Kidney (tissue), 14 donors: ENCODE data around the gene MAP3K7CL. TPM values are rescaled to one million over a fixed set of nuclear protein-coding genes. Genes with fewer than 3 reads are reported as not detected.

ENCODE experiments used
- DNase-seq, 5 donors: peaks; one replicate each; pipeline ENCODE4 v3.0.0-alpha.2; 2013 to 2020
- FAIRE-seq: peaks from 2 replicates; lab custom pipeline; 2012; peaks lifted over from hg19 to GRCh38; lab: Jason Lieb, UNC
- H3K27ac ChIP-seq, 2 donors: one replicate each; pipeline ENCODE4 v1.7.0; 2013; ENCODE audit warnings: low read depth in 2 of 2, low read length in 2 of 2, inconsistent platforms in 1 of 2
- H3K27me3 ChIP-seq: one replicate; pipeline ENCODE4 v1.7.1; 2013; ENCODE audit warnings: low read length, inconsistent platforms; ENCODE audit not compliant: control insufficient read depth, insufficient read depth
- H3K36me3 ChIP-seq, 3 donors: one replicate each; pipeline versions ENCODE4 v1.7.0 to v1.7.1; 2013; ENCODE audit warnings: low read length in 3 of 3, control low read depth in 1 of 3, inconsistent platforms in 1 of 3; ENCODE audit not compliant: insufficient read depth in 3 of 3, control insufficient read depth in 2 of 3
- H3K4me1 ChIP-seq, 3 donors: one replicate each; pipeline versions ENCODE4 v1.7.0 to v1.7.1; 2013; ENCODE audit warnings: low read length in 3 of 3, inconsistent platforms in 1 of 3, low read depth in 1 of 3; ENCODE audit not compliant: control insufficient read depth in 2 of 3, insufficient read depth in 2 of 3
- H3K4me3 ChIP-seq, 3 donors: one replicate each; pipeline versions ENCODE4 v1.7.0 to v1.8.1; 2013; ENCODE audit warnings: low read length in 3 of 3, control low read depth in 1 of 3, inconsistent platforms in 1 of 3
- H3K9ac ChIP-seq, 3 donors: one replicate each; pipeline versions ENCODE4 v1.7.0 to v1.7.1; 2013; ENCODE audit warnings: low read length in 3 of 3, control low read depth in 1 of 3, inconsistent platforms in 1 of 3
- H3K9me3 ChIP-seq, 3 donors: one replicate each; pipeline versions ENCODE4 v1.7.0 to v1.7.1; 2013; ENCODE audit warnings: low read length in 3 of 3, control low read depth in 1 of 3, inconsistent platforms in 1 of 3; ENCODE audit not compliant: control insufficient read depth in 2 of 3, insufficient read depth in 1 of 3
- CTCF ChIP-seq: IDR thresholded peaks from 3 replicates; pipeline ENCODE4 v1.5.1; 2012; ENCODE audit warnings: mild to moderate bottlenecking, moderate library complexity, borderline replicate concordance; ENCODE audit not compliant: insufficient read depth; ENCODE audit errors: extremely low read depth
- intact Hi-C: fragments of 100-400 bp; cut with DNase I; formaldehyde crosslinking; loops from one replicate; pipeline ENCODE4 v1.11.1; 2022
- polyA plus RNA-seq: library from polyadenylated mRNA; stranded (reverse); fragments of 350-450 nt; fragmentation: Illumina TruSeq; extraction: RNeasy Lipid Tissue Mini Kit (QIAGEN cat#74804); gene quantifications from one replicate; pipeline ENCODE4 v1.2.3, GENCODE V29; 2014; ENCODE audit warnings: low read depth, low replicate concordance; ENCODE audit not compliant: insufficient read depth
- total RNA-seq: library from RNA; stranded (reverse); fragmentation: NEBNext Ultra II Directional; extraction: Animal tissue kit (Norgen Biotek cat#: 25700); gene quantifications from one replicate; pipeline ENCODE4 v1.2.1, GENCODE V29; 2021
- donor health status: control.
- donor health status: control.
- donor health status: control.
- donor health status: control.
- donor health status: control.
- donor health status: DM: yes; HTN: yes; CAD: no.
- donor health status: Normal renal cell carcinoma (clear cell type).

MAP3K7CL gene
- total and polyA plus RNA-seq, 2 donors from 2014 or later, result 5.4 to 12.7 TPM

- Histone ChIP-seq H3K9me3 (no peaks in the 10 kb centered on the region), H3K4me1 (peaks cover 0 to 3% (median 0%) of the 10 kb centered on the region in 3 donors), H3K36me3 (no peaks in the 10 kb centered on the region), H3K27ac (peak overlapping the region in 1 of 2 donors; percentile 14), H3K27me3 (no peaks in the 10 kb centered on the region), H3K9ac (no peak overlapping the region), H3K4me3 (no peak overlapping the region)
- intact Hi-C loops, result no loop called here
- FAIRE-seq, result no peak
- no peak for TF ChIP-seq CTCF
- no peak for DNase-seq
Observed at GRCh38 chr21:29144736-29145353, 14.4 kb downstream of the MAP3K7CL start.

GRCh38 chr21:29145354-29145782, 14.9 kb downstream of the MAP3K7CL start:
- no peaks in the 10 kb centered on the region for H3K9me3 ChIP-seq
- no peaks in the 10 kb centered on the region for H3K36me3 ChIP-seq
- DNase-seq (peak in 2 of 5 donors; percentile 27 to 52), FAIRE-seq (no peak)
- no peak overlapping the region for H3K9ac ChIP-seq
- TF ChIP-seq CTCF, result no peak
- no peaks in the 10 kb centered on the region for H3K27me3 ChIP-seq
- peak overlapping the region in 1 of 2 donors; percentile 66 for H3K27ac ChIP-seq
- intact Hi-C loops, result no loop called here
- H3K4me1 ChIP-seq, result peaks cover 0 to 3% (median 0%) of the 10 kb centered on the region in 3 donors
- H3K4me3 ChIP-seq, result no peak overlapping the region

GRCh38 chr21:29145852-29146453, 15.5 kb downstream of the MAP3K7CL start:
- H3K36me3 ChIP-seq, result no peaks in the 10 kb centered on the region
- no peak for FAIRE-seq
- TF ChIP-seq CTCF, result no peak
- H3K9ac ChIP-seq, result no peak overlapping the region
- no peak for DNase-seq
- H3K9me3 ChIP-seq, result no peaks in the 10 kb centered on the region
- H3K27me3 ChIP-seq, result no peaks in the 10 kb centered on the region
- intact Hi-C loops, result no loop called here
- peaks cover 0 to 3% (median 0%) of the 10 kb centered on the region in 3 donors for H3K4me1 ChIP-seq
- peak overlapping the region in 1 of 3 donors; percentile 4 for H3K4me3 ChIP-seq
- peak overlapping the region in 1 of 2 donors; percentile 66 for H3K27ac ChIP-seq
